ENCODE results near the gene EVI5. TPM values are rescaled to one million over a fixed set of nuclear protein-coding genes. Genes with fewer than 3 reads are reported as not detected.

Gene EVI5
- total RNA-seq, 1 experiment from 2014 or later, result 25.7 TPM

GRCh38 chr1:92473781-92474495, 311.0 kb downstream of the EVI5 start:
- DNase-seq (ENCODE audit: low read depth, low spot score), result no peak
- in situ Hi-C loops (cut with HindIII; ENCODE audit: low pct_unique_long_range_greater_than_20kb, low sequenced_read_pairs), result no loop called here

- DNase-seq (ENCODE audit: low read depth, low spot score), result no peak
- in situ Hi-C loops (cut with HindIII; ENCODE audit: low pct_unique_long_range_greater_than_20kb, low sequenced_read_pairs), result no loop called here
Observed at GRCh38 chr1:92470216-92470615, 314.7 kb downstream of the EVI5 start.

- in situ Hi-C loops (cut with HindIII; ENCODE audit: low pct_unique_long_range_greater_than_20kb, low sequenced_read_pairs), result no loop called here
- no peak for DNase-seq (ENCODE audit: low read depth, low spot score)
Observed at GRCh38 chr1:92466683-92467352, 318.1 kb downstream of the EVI5 start.

- no peak for DNase-seq (ENCODE audit: low read depth, low spot score)
- in situ Hi-C loops (cut with HindIII; ENCODE audit: low pct_unique_long_range_greater_than_20kb, low sequenced_read_pairs), result no loop called here
Observed at GRCh38 chr1:92465256-92465647, 319.7 kb downstream of the EVI5 start.

- in situ Hi-C loops (cut with HindIII; ENCODE audit: low pct_unique_long_range_greater_than_20kb, low sequenced_read_pairs), result no loop called here
- DNase-seq (ENCODE audit: low read depth, low spot score), result no peak
Observed at GRCh38 chr1:92464588-92465255, 320.2 kb downstream of the EVI5 start.

- in situ Hi-C loops (cut with HindIII; ENCODE audit: low pct_unique_long_range_greater_than_20kb, low sequenced_read_pairs), result no loop called here
- peak; percentile 28 for DNase-seq (ENCODE audit: low read depth, low spot score)
Observed at GRCh38 chr1:92461364-92462097, 323.4 kb downstream of the EVI5 start.

GRCh38 chr1:92459871-92460320, 325.0 kb downstream of the EVI5 start:
- in situ Hi-C loops (cut with HindIII; ENCODE audit: low pct_unique_long_range_greater_than_20kb, low sequenced_read_pairs), result no loop called here
- no peak for DNase-seq (ENCODE audit: low read depth, low spot score)

Small RNA genes within 50 kb of the gene (small RNA-seq; reads per million reads assigned to genes)
- gene AC104332.2, result 0 reads per million in 2 experiments
- 0 to 0.14 reads per million in 2 experiments for gene RNU4-59P

Other genes starting within 250 kb of the EVI5 start
- 2,582 and 2,737 TPM in 2 replicates for gene RPL5, start 46.9 kb upstream of the EVI5 start, total RNA-seq (2014; rRNA removed; shearing (Covaris generic))
- gene DIPK1A, start 176.4 kb upstream of the EVI5 start, total RNA-seq (2014; rRNA removed; shearing (Covaris generic)), result 11.1 and 12.4 TPM in 2 replicates

All from SK-MEL-5 (cell line).